Bronchial epithelial cell (primary cell): ENCODE data around the gene FXYD3. TPM values are rescaled to one million over a fixed set of nuclear protein-coding genes. Genes with fewer than 3 reads are reported as not detected.
A peak's percentile ranks its signal among the peaks of the same experiment; 100 is the strongest.

Experiments
- DNase-seq: peaks from one replicate; pipeline ENCODE4 v3.0.0-alpha.2; 2010; ENCODE audit warnings: low read depth
- FAIRE-seq: peaks from 2 replicates; lab custom pipeline; 2011; peaks lifted over from hg19 to GRCh38; lab: Jason Lieb, UNC
- H3K27me3 ChIP-seq: 2 replicates; pipeline ENCODE4 v1.5.1; 2011; ENCODE audit warnings: low read length; ENCODE audit not compliant: control insufficient read depth, insufficient read depth
- H3K36me3 ChIP-seq: 2 replicates; pipeline ENCODE4 v1.5.1; 2011; ENCODE audit warnings: low read length; ENCODE audit not compliant: control insufficient read depth, insufficient read depth
- H3K4me3 ChIP-seq: 2 replicates; pipeline ENCODE4 v1.5.1; 2011; ENCODE audit warnings: mild to moderate bottlenecking, low read depth, low read length, control low read depth
- CTCF ChIP-seq: IDR thresholded peaks from 2 replicates; pipeline ENCODE4 v1.5.1; 2011; ENCODE audit warnings: mild to moderate bottlenecking, moderate library complexity, low read length, control low read depth, inconsistent platforms; ENCODE audit not compliant: insufficient read depth, severe bottlenecking
- total RNA-seq: library from RNA; depleted of rRNA; stranded (reverse); fragments of >200 nt; gene quantifications from 2 replicates; pipeline ENCODE4 v1.2.1, GENCODE V29; 2014

FXYD3 gene
- total RNA-seq, 1 donor from 2014 or later: 309 TPM

GRCh38 chr19:35153701-35154524, 38.3 kb downstream of the FXYD3 start:
- Histone ChIP-seq H3K4me3 (peak overlapping the region; percentile 94), H3K27me3 (no peaks in the 10 kb centered on the region), H3K36me3 (peaks cover 4% of the 10 kb centered on the region)
- DNase-seq (no peak), FAIRE-seq (no peak)
- TF ChIP-seq CTCF: peak; percentile 72

GRCh38 chr19:35154525-35155406, 39.1 kb downstream of the FXYD3 start, which contains the start of gene FXYD5:
Gene FXYD5, plus strand, starts transcription at chr19:35154735. Its CDS starts 816 bp downstream, at chr19:35155551.
- H3K36me3 ChIP-seq: peaks cover 4% of the 10 kb centered on the region
- TF ChIP-seq CTCF: peak; percentile 9
- H3K27me3 ChIP-seq: no peaks in the 10 kb centered on the region
- peak within 1 kb of the TSS; percentile 94 for H3K4me3 ChIP-seq
- DNase-seq (peak; percentile 69), FAIRE-seq (no peak)

GRCh38 chr19:35155441-35155840, 39.8 kb downstream of the FXYD3 start:
- DNase-seq (no peak), FAIRE-seq (no peak)
- Histone ChIP-seq H3K4me3 (peak overlapping the region; percentile 94), H3K27me3 (no peaks in the 10 kb centered on the region), H3K36me3 (peaks cover 4% of the 10 kb centered on the region)
- TF ChIP-seq CTCF: no peak

- no peak for DNase-seq
- TF ChIP-seq CTCF: no peak
- Histone ChIP-seq H3K4me3 (no peak overlapping the region), H3K36me3 (peaks cover 4% of the 10 kb centered on the region), H3K27me3 (no peaks in the 10 kb centered on the region)
- no peak for FAIRE-seq
Observed at GRCh38 chr19:35155981-35156672, 40.5 kb downstream of the FXYD3 start.

GRCh38 chr19:35156673-35157014, 41.0 kb downstream of the FXYD3 start:
- no peak for DNase-seq
- no peak for FAIRE-seq
- no peak for TF ChIP-seq CTCF
- H3K4me3 ChIP-seq: no peak overlapping the region
- H3K27me3 ChIP-seq: no peaks in the 10 kb centered on the region
- peaks cover 4% of the 10 kb centered on the region for H3K36me3 ChIP-seq
